ENCODE data around the gene NPIPB6. TPM values are rescaled to one million over a fixed set of nuclear protein-coding genes. Genes with fewer than 3 reads are reported as not detected.

Gene NPIPB6
- total and polyA plus RNA-seq, 2 donors (not counting 1 experiment from before 2014, with no cell fraction given): 2.1 to 5.8 TPM

DNA sequence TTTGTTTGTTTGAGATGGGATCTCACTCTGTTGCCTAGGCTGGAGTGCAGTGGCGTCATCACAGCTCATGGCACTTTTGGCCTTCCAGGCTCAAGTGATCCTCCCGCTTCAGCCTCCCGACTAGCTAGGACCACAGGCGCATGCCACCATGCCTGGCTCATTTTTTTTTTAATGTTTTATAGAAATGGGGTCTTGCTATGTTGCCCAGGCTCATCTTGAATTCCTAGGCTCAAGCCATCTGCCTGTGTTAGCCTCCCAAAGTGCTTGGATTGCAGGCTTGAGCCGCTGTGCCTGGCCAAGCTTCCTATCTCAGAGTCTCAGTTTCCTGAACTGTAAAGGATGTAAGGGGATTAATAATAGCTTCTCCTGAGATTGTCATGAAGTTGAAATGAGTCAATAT is 63.0 kb downstream of the NPIPB6 start:
- Histone ChIP-seq H3K4me3 (ENCODE audit: control extremely low read depth in 1 of 5, extremely low read depth in 1 of 5, insufficient read depth in 1 of 5, low read depth in 2 of 5, low read length in 4 of 5) (no peak overlapping the region), H3K36me3 (replicated peaks in 1 of 2; ENCODE audit: control extremely low read depth in 1 of 2, control insufficient read depth in 1 of 2, extremely low read depth in 1 of 2, insufficient read depth in 2 of 2, low read length in 1 of 2) (no peaks in the 10 kb centered on the region), H3K9ac (ENCODE audit: low read length) (no peak overlapping the region), H3K27me3 (replicated peaks in 1 of 4; ENCODE audit: control extremely low read depth in 1 of 4, control insufficient read depth in 3 of 4, insufficient read depth in 4 of 4, low read length in 3 of 4) (peaks cover 0 to under 1% (median 0%) of the 10 kb centered on the region in 4 experiments), H4K20me1 (ENCODE audit: control insufficient read depth, insufficient read depth, low read length, poor library complexity, severe bottlenecking) (no peaks in the 10 kb centered on the region), H2AFZ (ENCODE audit: insufficient read depth, low read depth, low read length, poor library complexity, severe bottlenecking) (no peak overlapping the region), H3K4me2 (replicated peaks; ENCODE audit: low read depth, low read length, poor library complexity, severe bottlenecking) (no peak overlapping the region), H3K4me1 (ENCODE audit: control insufficient read depth in 2 of 2, insufficient read depth in 2 of 2, low read length in 2 of 2) (no peaks in the 10 kb centered on the region), H3K79me2 (ENCODE audit: control insufficient read depth, insufficient read depth, low read length) (no peaks in the 10 kb centered on the region), H3K27ac (ENCODE audit: low read length in 2 of 2) (no peak overlapping the region), H3K9me3 (ENCODE audit: control extremely low read depth in 1 of 3, control insufficient read depth in 2 of 3, insufficient read depth in 1 of 3, low read length in 2 of 3) (no peaks in the 10 kb centered on the region)
- Mint-ChIP-seq H3K9me3 (ENCODE audit: insufficient read depth) (no peaks in the 10 kb centered on the region), H3K27me3 (peaks cover 11% of the 10 kb centered on the region), H3K4me1 (no peaks in the 10 kb centered on the region), H3K4me3 (no peak overlapping the region), H3K27ac (no peak overlapping the region)
- TF ChIP-seq, protein P1, sequence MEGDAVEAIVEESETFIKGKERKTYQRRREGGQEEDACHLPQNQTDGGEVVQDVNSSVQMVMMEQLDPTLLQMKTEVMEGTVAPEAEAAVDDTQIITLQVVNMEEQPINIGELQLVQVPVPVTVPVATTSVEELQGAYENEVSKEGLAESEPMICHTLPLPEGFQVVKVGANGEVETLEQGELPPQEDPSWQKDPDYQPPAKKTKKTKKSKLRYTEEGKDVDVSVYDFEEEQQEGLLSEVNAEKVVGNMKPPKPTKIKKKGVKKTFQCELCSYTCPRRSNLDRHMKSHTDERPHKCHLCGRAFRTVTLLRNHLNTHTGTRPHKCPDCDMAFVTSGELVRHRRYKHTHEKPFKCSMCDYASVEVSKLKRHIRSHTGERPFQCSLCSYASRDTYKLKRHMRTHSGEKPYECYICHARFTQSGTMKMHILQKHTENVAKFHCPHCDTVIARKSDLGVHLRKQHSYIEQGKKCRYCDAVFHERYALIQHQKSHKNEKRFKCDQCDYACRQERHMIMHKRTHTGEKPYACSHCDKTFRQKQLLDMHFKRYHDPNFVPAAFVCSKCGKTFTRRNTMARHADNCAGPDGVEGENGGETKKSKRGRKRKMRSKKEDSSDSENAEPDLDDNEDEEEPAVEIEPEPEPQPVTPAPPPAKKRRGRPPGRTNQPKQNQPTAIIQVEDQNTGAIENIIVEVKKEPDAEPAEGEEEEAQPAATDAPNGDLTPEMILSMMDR (IDR thresholded peaks at IDR 0.05): no peak
- TF ChIP-seq EZH2 (IDR thresholded peaks at IDR 0.05; ENCODE audit: borderline replicate concordance, insufficient read depth, low read depth, low read length, poor library complexity, severe bottlenecking): no peak
- ChIA-PET CTCF (interaction anchor here (1.2 to 2.0 kb wide), 3 partner anchors 15 to 22 kb away, joined by 3 to 7 read pairs (median 3); no protein-coding TSS in a partner anchor), POLR2A (no interaction called here)
- 82% methylated on average over 4 of the region's 5 CpGs for WGBS (ENCODE audit: insufficient coverage)
- no peak for ATAC-seq (ENCODE audit: low read depth)
- intact Hi-C loops (cut with micrococcal nuclease): no loop called here
- DNase-seq: no peak

DNA sequence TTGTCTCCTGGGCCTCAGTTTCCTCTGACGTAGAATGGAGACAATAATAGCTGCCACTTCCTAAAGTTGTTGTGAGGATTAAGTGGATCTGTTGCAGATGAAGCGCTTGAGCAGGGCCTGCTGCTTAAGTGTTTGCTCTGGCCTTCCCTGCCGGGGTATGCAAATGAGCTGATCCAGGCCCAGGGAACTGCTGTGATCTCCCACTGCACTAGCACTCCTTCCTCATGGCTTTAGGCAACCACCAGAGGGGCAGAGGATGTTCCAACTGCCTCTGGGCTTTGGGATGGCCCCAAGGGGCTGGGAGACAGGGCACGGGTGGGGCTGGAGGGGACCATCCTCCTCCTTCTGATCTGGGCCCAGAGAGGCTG is 64.8 kb downstream of the NPIPB6 start:
- Mint-ChIP-seq H3K4me1 (peaks cover 7% of the 10 kb centered on the region), H3K4me3 (no peak overlapping the region), H3K27me3 (peaks cover 18% of the 10 kb centered on the region), H3K27ac (no peak overlapping the region), H3K9me3 (ENCODE audit: insufficient read depth) (no peaks in the 10 kb centered on the region)
- POLR2A ChIA-PET: no interaction called here
- Histone ChIP-seq H3K27me3 (replicated peaks in 1 of 4; ENCODE audit: control extremely low read depth in 1 of 4, control insufficient read depth in 3 of 4, insufficient read depth in 4 of 4, low read length in 3 of 4) (peaks cover 0 to 17% (median 9%) of the 10 kb centered on the region in 4 experiments), H4K20me1 (ENCODE audit: control insufficient read depth, insufficient read depth, low read length, poor library complexity, severe bottlenecking) (no peaks in the 10 kb centered on the region), H3K4me1 (ENCODE audit: control insufficient read depth in 2 of 2, insufficient read depth in 2 of 2, low read length in 2 of 2) (peaks cover 2 to 7% of the 10 kb centered on the region in 2 donors), H2AFZ (ENCODE audit: insufficient read depth, low read depth, low read length, poor library complexity, severe bottlenecking) (no peak overlapping the region), H3K4me3 (ENCODE audit: control extremely low read depth in 1 of 5, extremely low read depth in 1 of 5, insufficient read depth in 1 of 5, low read depth in 2 of 5, low read length in 4 of 5) (no peak overlapping the region), H3K4me2 (replicated peaks; ENCODE audit: low read depth, low read length, poor library complexity, severe bottlenecking) (no peak overlapping the region), H3K27ac (ENCODE audit: low read length in 2 of 2) (no peak overlapping the region), H3K36me3 (replicated peaks in 1 of 2; ENCODE audit: control extremely low read depth in 1 of 2, control insufficient read depth in 1 of 2, extremely low read depth in 1 of 2, insufficient read depth in 2 of 2, low read length in 1 of 2) (no peaks in the 10 kb centered on the region), H3K9me3 (ENCODE audit: control extremely low read depth in 1 of 3, control insufficient read depth in 2 of 3, insufficient read depth in 1 of 3, low read length in 2 of 3) (peaks cover 0 to 4% (median 0%) of the 10 kb centered on the region in 3 donors), H3K9ac (ENCODE audit: low read length) (no peak overlapping the region), H3K79me2 (ENCODE audit: control insufficient read depth, insufficient read depth, low read length) (no peaks in the 10 kb centered on the region)
- DNase-seq (no peak), ATAC-seq (ENCODE audit: low read depth) (no peak)
- intact Hi-C loops (cut with micrococcal nuclease): no loop called here
- CTCF ChIA-PET: interaction anchor here (2.2 kb wide), 1 partner anchor 18 kb away, joined by 9 read pairs; no protein-coding TSS in a partner anchor
- WGBS (ENCODE audit: insufficient coverage): 83% methylated on average over 4 of the region's 4 CpGs
- TF ChIP-seq, protein P1 (IDR thresholded peaks at IDR 0.05): no peak
- no peak for TF ChIP-seq EZH2 (IDR thresholded peaks at IDR 0.05; ENCODE audit: borderline replicate concordance, insufficient read depth, low read depth, low read length, poor library complexity, severe bottlenecking)

Data from B cell (primary cell).